Thymus (tissue), 11 donors: Measurements from ENCODE around the gene FAM78A. TPM values are rescaled to one million over a fixed set of nuclear protein-coding genes. Genes with fewer than 3 reads are reported as not detected.

ENCODE experiments used
- DNase-seq, 9 donors: peaks; one replicate each; pipeline ENCODE4 v3.0.0-alpha.2; 2013; ENCODE audit warnings: low spot score in 9 of 9, low read depth in 6 of 9, missing footprints in 1 of 9
- H3K27ac ChIP-seq, 2 donors: one replicate each; pipeline ENCODE4 v1.5.1; 2013; ENCODE audit warnings: control low read depth in 1 of 2, low read depth in 1 of 2, low read length in 1 of 2, mild to moderate bottlenecking in 1 of 2, moderate library complexity in 1 of 2
- H3K27me3 ChIP-seq, 2 donors: one replicate each; pipeline ENCODE4 v1.5.1; 2013; ENCODE audit warnings: low read length in 1 of 2; ENCODE audit not compliant: control insufficient read depth in 2 of 2, insufficient read depth in 1 of 2
- H3K36me3 ChIP-seq, 2 donors: one replicate each; pipeline ENCODE4 v1.5.1; 2013; ENCODE audit warnings: low read length in 1 of 2, mild to moderate bottlenecking in 1 of 2, moderate library complexity in 1 of 2; ENCODE audit not compliant: control insufficient read depth in 2 of 2, insufficient read depth in 2 of 2
- H3K4me1 ChIP-seq, 2 donors: one replicate each; pipeline ENCODE4 v1.5.1; 2013; ENCODE audit warnings: low read length in 2 of 2; ENCODE audit not compliant: control insufficient read depth in 2 of 2, insufficient read depth in 2 of 2
- H3K4me3 ChIP-seq, 2 donors: one replicate each; pipeline ENCODE4 v1.5.1; 2013; ENCODE audit warnings: low read length in 2 of 2, control low read depth in 1 of 2, mild to moderate bottlenecking in 1 of 2
- H3K9me3 ChIP-seq, 2 donors: one replicate each; pipeline ENCODE4 v1.5.1; 2013; ENCODE audit warnings: low read length in 1 of 2, mild to moderate bottlenecking in 1 of 2; ENCODE audit not compliant: control insufficient read depth in 2 of 2, insufficient read depth in 1 of 2
- WGBS: extraction: QIAGEN DNeasy Blood & Tissue Kit; methylation state at CpG from one replicate; pipeline ENCODE4 v1.1.7; 2013; 5-methylcytosine and 5-hydroxymethylcytosine counted together
- polyA plus RNA-seq: library from polyadenylated mRNA; stranded (reverse); fragments of 200-250 nt; gene quantifications from one replicate; pipeline ENCODE4 v1.2.3, GENCODE V29; 2013
- total RNA-seq: library from RNA; stranded (reverse); fragments of 120-200 nt; gene quantifications from one replicate; pipeline ENCODE4 v1.2.4, GENCODE V29; 2013
- donor health status: healthy.

FAM78A gene
- total and polyA plus RNA-seq, 2 donors = 19.6 to 28.2 TPM

GRCh38 chr9:131233995-131234394 lies 42.3 kb downstream of the FAM78A start:
- no peak for DNase-seq
- no peaks in the 10 kb centered on the region for H3K27me3 ChIP-seq
- 96% methylated on average over 9 of the region's 9 CpGs for WGBS
- peaks cover 22 to 37% of the 10 kb centered on the region in 2 donors for H3K4me1 ChIP-seq
- H3K4me3 ChIP-seq = no peak overlapping the region
- peak overlapping the region in 1 of 2 donors; percentile 56 for H3K27ac ChIP-seq
- H3K9me3 ChIP-seq = peaks cover 0 to 1% of the 10 kb centered on the region in 2 donors
- H3K36me3 ChIP-seq = peaks cover 63 to 72% of the 10 kb centered on the region in 2 donors

DNA sequence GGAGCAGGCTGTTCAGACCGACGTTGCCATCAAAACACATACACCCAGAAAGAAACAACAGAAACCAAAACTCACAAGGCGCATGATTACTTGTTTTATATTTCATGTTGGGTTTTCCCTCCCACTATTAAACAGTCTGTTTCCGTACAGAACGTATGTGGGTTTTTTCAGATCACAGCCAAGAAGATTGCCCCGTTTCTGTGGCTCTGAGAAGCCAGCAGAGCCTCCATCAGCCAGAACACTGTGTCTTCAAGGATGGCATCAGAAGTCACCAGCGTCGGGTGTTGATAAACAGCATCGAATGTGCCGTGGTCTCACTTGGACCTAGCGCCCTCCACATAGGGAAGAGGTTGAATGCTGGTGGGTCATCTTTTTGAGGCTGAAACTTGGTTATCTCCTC lies 42.8 kb downstream of the FAM78A start:
- DNase-seq = no peak
- Histone ChIP-seq H3K27me3 (no peaks in the 10 kb centered on the region), H3K4me3 (no peak overlapping the region), H3K36me3 (peaks cover 67 to 76% of the 10 kb centered on the region in 2 donors), H3K9me3 (peaks cover 0 to 1% of the 10 kb centered on the region in 2 donors), H3K4me1 (peaks cover 17 to 36% of the 10 kb centered on the region in 2 donors), H3K27ac (no peak overlapping the region)
- WGBS = 94% methylated on average over 11 of the region's 11 CpGs

DNA sequence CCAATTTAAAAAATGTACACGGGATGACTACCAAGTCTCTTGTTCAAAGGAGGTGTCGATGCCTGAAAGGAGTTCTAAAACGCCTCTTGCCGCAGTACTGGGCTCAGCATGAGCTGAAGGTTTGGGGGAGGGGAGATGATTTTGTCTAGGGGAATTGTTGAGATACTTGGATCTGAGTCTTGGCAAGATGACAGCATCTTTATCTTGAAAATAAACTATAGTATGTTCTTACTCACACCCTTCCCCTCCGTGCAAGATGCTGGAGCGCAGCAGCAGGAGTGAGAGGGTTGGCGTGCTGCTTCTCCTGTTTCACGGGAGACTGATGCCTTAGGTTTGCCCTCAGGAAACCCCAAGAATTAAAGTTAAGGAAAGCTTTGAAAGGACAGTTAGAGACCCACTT lies 47.3 kb downstream of the FAM78A start:
- Histone ChIP-seq H3K36me3 (peaks cover 69 to 86% of the 10 kb centered on the region in 2 donors), H3K9me3 (peaks cover 0 to 1% of the 10 kb centered on the region in 2 donors), H3K4me3 (no peak overlapping the region), H3K27me3 (no peaks in the 10 kb centered on the region), H3K27ac (no peak overlapping the region), H3K4me1 (peaks cover 0 to 13% of the 10 kb centered on the region in 2 donors)
- WGBS = 93% methylated on average over 8 of the region's 8 CpGs
- no peak for DNase-seq

- Histone ChIP-seq H3K36me3 (peaks cover 60 to 80% of the 10 kb centered on the region in 2 donors), H3K27ac (peak overlapping the region in 1 of 2 donors; percentile 61), H3K4me1 (peaks cover 0 to 13% of the 10 kb centered on the region in 2 donors), H3K9me3 (peaks cover 0 to 1% of the 10 kb centered on the region in 2 donors), H3K27me3 (no peaks in the 10 kb centered on the region), H3K4me3 (no peak overlapping the region)
- 81% methylated on average over 9 of the region's 9 CpGs for WGBS
- DNase-seq = peak in 1 of 9 donors; percentile 27
These were observed 48.3 kb downstream of the FAM78A start for GRCh38 chr9:131227959-131228460.

DNA sequence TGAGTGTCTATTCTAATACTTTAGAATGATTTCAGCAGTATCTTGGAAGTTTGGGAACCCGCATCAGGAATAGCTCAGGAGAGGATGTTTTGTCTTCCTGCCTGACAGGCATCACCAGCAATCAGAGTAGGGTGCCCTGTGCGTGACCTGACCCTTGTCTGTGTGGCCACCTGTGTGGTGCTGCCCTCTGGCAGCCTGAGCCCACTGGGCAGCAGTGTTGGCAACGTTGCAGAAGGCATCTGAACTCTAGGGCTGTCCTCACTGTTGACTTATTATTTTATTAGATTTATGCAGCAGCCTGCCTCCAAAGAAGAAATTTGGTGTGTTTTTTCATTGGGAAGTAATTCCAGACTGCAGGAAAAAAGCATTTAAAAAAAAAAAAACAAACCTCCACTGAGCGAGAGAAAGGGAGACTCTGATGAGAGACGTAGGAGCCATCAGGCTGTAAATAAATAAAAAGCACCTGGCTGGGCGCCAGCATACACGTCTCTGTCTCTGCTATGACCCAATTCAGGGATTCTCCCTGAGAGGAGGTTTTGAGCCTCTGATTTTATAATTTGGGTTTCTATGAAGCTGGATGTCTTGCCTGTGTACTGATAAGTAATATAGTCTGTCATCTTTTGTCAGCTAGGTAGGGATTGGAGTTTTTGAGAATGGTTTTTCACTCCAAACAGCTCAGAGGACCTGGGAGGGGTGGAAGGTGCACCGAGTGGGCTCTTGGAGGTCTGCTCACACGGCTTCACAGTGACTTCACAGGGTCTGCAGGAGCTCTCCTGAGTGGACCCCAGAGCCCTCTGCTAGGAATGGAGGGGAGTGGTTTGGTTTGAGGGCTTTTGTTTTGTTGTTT lies 49.0 kb downstream of the FAM78A start:
- Histone ChIP-seq H3K27ac (peak overlapping the region in 1 of 2 donors; percentile 45), H3K4me1 (peaks cover 0 to 13% of the 10 kb centered on the region in 2 donors), H3K36me3 (peaks cover 54 to 79% of the 10 kb centered on the region in 2 donors), H3K27me3 (no peaks in the 10 kb centered on the region), H3K4me3 (no peak overlapping the region), H3K9me3 (peaks cover 0 to 1% of the 10 kb centered on the region in 2 donors)
- WGBS = 93% methylated on average over 9 of the region's 9 CpGs
- no peak for DNase-seq

DNA sequence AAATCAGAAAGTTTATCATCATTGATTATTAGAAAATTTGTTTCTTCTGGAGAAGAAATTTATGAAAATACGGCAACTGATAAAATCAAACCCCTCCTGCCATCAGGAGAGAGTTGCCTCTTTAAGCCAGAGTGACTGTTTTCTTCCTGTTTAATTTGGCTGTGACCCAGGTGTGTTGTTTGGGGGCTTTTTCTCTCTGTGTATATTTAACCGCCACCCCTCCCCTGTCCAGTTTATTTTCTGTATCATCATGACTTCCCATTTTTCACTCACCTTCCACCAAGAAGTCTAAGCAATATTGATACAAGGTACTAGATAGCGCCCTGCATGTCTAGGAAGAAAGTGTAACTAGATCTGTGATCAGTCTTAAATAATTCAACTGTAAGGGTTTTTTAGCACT lies 50.1 kb downstream of the FAM78A start:
- WGBS = 88% methylated on average over 3 of the region's 3 CpGs
- Histone ChIP-seq H3K4me3 (no peak overlapping the region), H3K27me3 (no peaks in the 10 kb centered on the region), H3K9me3 (peaks cover 0 to 1% of the 10 kb centered on the region in 2 donors), H3K4me1 (peaks cover 0 to 13% of the 10 kb centered on the region in 2 donors), H3K27ac (no peak overlapping the region), H3K36me3 (peaks cover 44 to 76% of the 10 kb centered on the region in 2 donors)
- DNase-seq = no peak

DNA sequence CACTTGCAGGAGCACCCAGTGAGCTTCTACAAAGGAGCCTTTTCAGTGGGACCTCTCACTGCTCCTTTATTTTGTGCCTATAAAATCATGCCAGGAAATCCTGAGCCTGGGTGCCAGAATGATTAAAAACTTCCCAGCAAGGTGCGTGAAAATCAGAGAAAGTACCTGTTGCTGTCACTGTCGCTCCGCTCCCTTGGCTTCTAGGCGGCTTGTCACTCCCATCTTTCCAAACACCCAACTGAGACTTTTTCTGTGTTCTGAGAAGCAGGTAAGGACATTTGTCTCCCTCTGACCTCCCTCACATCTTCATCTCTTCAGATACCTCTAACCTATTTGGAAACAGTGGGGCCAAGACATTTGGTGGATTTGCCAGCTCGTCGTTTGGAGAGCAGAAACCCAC lies 53.9 kb downstream of the FAM78A start:
- H3K9me3 ChIP-seq = no peaks in the 10 kb centered on the region
- no peak overlapping the region for H3K27ac ChIP-seq
- peaks cover 41 to 62% of the 10 kb centered on the region in 2 donors for H3K36me3 ChIP-seq
- DNase-seq = no peak
- H3K27me3 ChIP-seq = no peaks in the 10 kb centered on the region
- WGBS = 98% methylated on average over 6 of the region's 6 CpGs
- no peak overlapping the region for H3K4me3 ChIP-seq
- peaks cover 0 to 3% of the 10 kb centered on the region in 2 donors for H3K4me1 ChIP-seq

DNA sequence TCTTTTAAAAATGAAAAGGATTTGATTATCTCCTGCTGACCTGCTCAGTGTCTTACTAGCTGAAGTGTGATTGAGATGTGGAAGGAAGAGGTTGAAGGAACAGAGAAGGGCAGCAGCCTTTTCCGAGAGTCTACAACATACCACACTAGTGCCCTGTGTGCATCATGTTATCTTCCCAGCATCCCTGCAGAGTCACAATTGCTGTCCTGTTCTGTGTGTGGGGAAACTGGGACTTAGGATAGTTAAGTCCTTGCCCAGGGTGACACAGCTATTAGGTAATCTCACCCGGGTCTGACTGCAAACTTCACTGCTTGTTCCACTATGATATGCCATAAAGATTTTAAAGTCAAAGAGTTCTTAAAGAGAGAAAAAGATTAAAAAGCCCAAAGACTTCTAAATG lies 55.8 kb downstream of the FAM78A start:
- H3K36me3 ChIP-seq = peaks cover 47 to 54% of the 10 kb centered on the region in 2 donors

GRCh38 chr9:131218370-131218769 lies 57.9 kb downstream of the FAM78A start:
- Histone ChIP-seq H3K4me1 (no peaks in the 10 kb centered on the region), H3K27ac (no peak overlapping the region), H3K9me3 (no peaks in the 10 kb centered on the region), H3K36me3 (peaks cover 53 to 54% of the 10 kb centered on the region in 2 donors), H3K27me3 (no peaks in the 10 kb centered on the region), H3K4me3 (no peak overlapping the region)
- no peak for DNase-seq
- WGBS = 89% methylated on average over 5 of the region's 5 CpGs

More for the DNA sequence above, 55.8 kb downstream of the FAM78A start:
- Histone ChIP-seq H3K27ac (no peak overlapping the region), H3K9me3 (no peaks in the 10 kb centered on the region), H3K27me3 (no peaks in the 10 kb centered on the region), H3K4me3 (no peak overlapping the region), H3K4me1 (no peaks in the 10 kb centered on the region)
- 96% methylated on average over 2 of the region's 2 CpGs for WGBS
- no peak for DNase-seq
